DMS79 (cell line): Measurements from ENCODE around the gene SOBP.
"Not testable (repeated sequence)": the region's sequence is repeated elsewhere in the genome, so short reads cannot be mapped to it uniquely, and the experiment has no call there.

Experiments
- DNase-seq: peaks from one replicate; lab custom pipeline; 2025; lab: John Stamatoyannopoulos, UW

SOBP gene

GRCh38 chr6:107488174-107488874, 1.6 kb upstream of the SOBP start:
- DNase-seq, result no peak

GRCh38 chr6:107488875-107489635, 862 bp upstream of the SOBP start:
- DNase-seq, result peak; percentile 22

- DNase-seq, result no peak
These were observed 735 bp downstream of the SOBP start for GRCh38 chr6:107490566-107491137.

DNA sequence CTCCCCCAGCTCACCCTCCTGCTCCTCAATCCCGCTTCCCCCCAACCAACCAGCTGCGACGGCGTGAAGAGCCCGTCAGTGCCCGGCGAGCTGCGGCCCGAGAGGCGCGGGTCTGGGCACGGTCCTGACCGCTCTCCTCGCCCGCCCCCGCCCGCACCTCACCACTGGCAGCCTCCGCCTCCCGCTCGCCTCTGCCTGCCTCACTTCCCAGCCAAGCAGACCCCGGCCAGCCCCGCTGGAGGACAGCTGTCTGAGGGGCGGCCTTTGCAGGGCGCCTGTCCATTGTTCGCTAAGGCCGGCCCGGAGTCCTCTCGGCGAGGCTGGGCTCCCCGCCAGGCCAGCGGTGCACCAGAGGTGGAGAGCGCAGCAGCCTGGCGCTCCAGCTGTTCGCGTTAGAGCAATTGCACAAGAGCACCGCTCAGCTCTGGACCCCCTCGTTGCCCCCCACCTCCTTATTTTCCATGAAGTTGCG, 1.3 kb downstream of the SOBP start:
- peak; percentile 22 for DNase-seq

- no peak for DNase-seq
These were observed 2.1 kb downstream of the SOBP start for GRCh38 chr6:107491760-107492660.

- peak; percentile 32 for DNase-seq
These were observed 3.5 kb downstream of the SOBP start for GRCh38 chr6:107493158-107494057.

- no peak for DNase-seq
These were observed 5.3 kb downstream of the SOBP start for GRCh38 chr6:107495196-107495643.

DNA sequence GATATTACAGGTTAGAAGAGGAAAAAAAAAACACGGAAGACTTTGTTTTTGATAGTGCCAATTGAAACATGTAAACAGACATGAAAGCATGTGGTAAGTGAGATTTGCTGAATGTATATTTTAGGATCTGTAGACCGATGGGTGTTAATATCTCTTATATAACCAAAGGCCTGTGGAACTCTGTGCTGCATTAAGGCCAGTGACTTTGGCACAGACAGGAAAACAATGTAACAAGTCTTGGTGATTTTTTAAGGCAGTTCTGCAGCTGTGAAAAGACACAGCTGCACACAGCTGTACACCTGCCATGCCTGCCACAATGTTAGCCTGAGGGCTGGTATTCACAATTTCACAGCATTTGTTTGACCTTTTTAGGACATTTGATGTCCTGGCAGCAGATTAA, 6.1 kb downstream of the SOBP start:
- no peak for DNase-seq

DNA sequence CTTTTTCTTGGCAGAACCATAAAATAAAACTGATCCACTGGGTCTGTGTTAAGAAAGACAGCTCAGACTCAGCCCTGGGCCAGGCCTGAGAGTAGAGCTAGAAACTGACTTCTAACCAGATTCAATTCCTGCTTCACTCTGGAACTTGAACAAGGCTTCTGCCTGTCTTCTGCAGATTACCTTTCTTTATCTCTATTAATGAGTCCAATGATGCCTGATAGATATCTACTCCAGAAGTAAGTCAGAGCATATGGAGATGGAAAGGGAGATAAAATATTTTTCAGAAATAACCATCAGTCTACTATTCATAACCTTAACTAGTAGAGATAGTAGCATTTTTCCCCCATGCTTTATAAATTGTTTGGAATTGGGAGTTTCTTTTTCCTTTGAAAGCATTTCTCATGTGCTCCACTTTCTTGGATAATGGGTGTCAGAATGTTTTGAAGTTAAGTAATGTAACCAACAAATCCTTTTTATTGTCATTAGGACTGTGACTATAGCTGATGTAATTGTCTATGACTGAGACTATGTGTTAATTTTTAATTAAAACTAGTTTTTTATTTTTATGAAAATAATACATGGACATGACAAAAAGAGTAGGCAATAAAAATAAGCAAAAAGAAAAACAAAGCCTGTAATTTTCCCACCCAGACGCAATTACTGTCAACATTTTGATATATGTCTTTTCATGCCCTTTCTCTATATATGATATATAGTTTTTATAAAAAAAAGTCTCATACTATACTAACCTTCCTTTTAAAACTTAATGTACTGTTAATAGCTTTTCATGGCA, 7.2 kb downstream of the SOBP start:
- no peak for DNase-seq

GRCh38 chr6:107504270-107505026, 14.5 kb downstream of the SOBP start:
- no peak for DNase-seq

- no peak for DNase-seq
These were observed 16.2 kb downstream of the SOBP start for GRCh38 chr6:107506145-107506544.

DNA sequence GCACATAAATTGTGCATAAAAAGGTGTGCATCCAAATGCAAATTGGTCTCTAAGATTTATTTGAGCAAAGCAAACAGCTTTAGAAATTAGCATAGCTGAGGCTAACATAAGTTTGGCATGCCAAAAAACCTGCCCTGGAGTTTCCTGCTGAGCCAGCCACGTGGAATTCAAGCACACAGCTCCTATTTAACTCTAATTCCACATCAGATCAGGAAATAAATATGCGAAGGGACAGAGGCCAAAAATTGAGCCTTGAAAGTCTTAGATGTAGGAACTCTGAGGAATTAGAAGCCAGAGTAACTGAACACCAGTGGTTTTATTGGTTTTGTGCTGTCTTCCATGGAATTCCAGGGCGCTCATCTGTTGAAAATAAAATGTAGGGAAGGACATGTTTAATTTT, 19.6 kb downstream of the SOBP start:
- DNase-seq, result no peak

GRCh38 chr6:107510108-107510507, 20.2 kb downstream of the SOBP start:
- no peak for DNase-seq

DNA sequence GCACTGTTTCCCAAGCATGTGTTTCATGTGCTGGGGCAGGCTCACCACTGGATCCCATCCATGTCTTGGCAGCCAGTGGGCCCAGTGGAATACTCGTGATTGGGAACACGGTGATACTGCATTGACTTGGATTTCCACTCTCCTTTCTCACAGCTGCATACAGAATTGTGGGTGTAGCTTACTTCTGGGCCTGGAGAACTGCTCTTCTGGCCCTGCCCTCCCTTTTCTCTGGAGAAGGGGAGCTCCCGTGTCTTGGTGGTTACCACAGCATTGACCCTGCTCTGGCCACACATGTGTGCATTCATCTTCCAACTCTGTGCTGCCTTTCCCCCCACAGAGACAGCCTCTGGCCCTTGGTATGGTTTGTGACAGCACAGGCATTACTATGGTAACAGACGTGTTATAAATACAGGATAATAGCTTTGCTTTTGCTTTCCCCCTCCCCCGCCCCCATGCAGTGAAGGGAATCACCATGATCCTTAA, 21.6 kb downstream of the SOBP start:
- DNase-seq, result no peak

- no peak for DNase-seq
These were observed 23.3 kb downstream of the SOBP start for GRCh38 chr6:107513214-107513613.

DNA sequence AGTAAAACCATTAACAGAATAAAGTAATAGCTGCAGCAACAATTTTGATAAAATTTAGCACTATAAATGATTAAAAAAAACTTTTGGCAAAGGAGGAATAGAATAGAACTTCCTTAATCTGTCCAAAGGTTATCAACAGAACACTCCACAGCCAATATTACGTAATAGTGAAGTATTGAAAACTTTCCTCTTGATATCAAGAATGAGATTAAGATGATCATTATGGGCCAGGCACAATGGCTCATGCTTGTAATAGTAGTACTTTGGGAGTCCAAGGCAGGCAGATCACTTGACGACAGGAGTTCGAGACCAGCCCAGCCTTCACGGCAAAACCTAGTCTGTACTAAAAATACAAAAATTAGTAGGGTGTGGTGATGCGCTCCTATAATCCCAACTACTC, 26.0 kb downstream of the SOBP start:
- DNase-seq, result no peak

DNA sequence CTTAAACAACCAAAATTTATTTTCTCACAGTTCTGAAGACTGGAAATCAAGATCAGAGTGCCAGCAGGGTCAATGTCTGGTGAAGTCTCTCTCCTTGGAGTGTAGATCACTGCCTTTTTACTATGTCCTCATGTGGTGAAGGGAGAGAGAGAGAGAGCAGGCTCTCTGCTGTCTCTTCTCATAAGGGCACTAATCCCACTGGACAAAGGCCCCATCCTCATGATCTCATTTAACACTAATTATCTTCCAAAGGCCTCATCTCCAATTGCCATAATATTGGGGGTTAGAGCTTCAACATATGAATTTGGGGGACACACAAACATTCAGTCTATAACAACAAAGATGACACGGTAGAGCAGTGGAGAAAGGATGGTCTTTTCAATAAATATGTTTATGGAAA, 27.4 kb downstream of the SOBP start:
- DNase-seq, result no peak

- not testable (repeated sequence) for DNase-seq
These were observed 29.3 kb downstream of the SOBP start for GRCh38 chr6:107519224-107519623.

GRCh38 chr6:107520706-107521105, 30.8 kb downstream of the SOBP start:
- not testable (repeated sequence) for DNase-seq
